Measurements from ENCODE around the gene SKP2. TPM values are rescaled to one million over a fixed set of nuclear protein-coding genes. Genes with fewer than 3 reads are reported as not detected.
A peak's percentile ranks its signal among the peaks of the same experiment; 100 is the strongest.
"Not testable (repeated sequence)": the region's sequence is repeated elsewhere in the genome, so short reads cannot be mapped to it uniquely, and the experiment has no call there.

Gene SKP2
- total RNA-seq, 2 donors from 2014 or later, result 7.8 to 9.3 TPM

GRCh38 chr5:36177715-36178523, 26.0 kb downstream of the SKP2 start:
- Histone ChIP-seq H3K36me3 (no peaks in the 10 kb centered on the region), H3K4me1 (replicated peaks) (peaks cover 4% of the 10 kb centered on the region), H3K27me3 (replicated peaks; ENCODE audit: insufficient read depth) (no peaks in the 10 kb centered on the region), H3K9me3 (no peaks in the 10 kb centered on the region), H3K4me3 (no peak overlapping the region), H3K27ac (no peak overlapping the region)
- intact Hi-C loops (cut with DNase I), result loop anchor here (5.0 kb wide), 2 partner anchors 124 to 219 kb away; partner anchors contain the start of gene RANBP3L
- DNase-seq (ENCODE audit: low spot score), result no peak
- 60% methylated on average over 2 of the region's 2 CpGs for WGBS
- no peak for TF ChIP-seq POLR2A (IDR thresholded peaks at IDR 0.05)
- TF ChIP-seq CTCF (IDR thresholded peaks at IDR 0.05), result peak in 3 of 4 experiments; percentile 53 to 58 (median 54)
- peak; percentile 19 for TF ChIP-seq POLR2AphosphoS5 (IDR thresholded peaks at IDR 0.05)

- TF ChIP-seq CTCF (IDR thresholded peaks at IDR 0.05), result no peak
- no peak for TF ChIP-seq POLR2A (IDR thresholded peaks at IDR 0.05)
- TF ChIP-seq POLR2AphosphoS5 (IDR thresholded peaks at IDR 0.05), result no peak
- Histone ChIP-seq H3K4me3 (no peak overlapping the region), H3K9me3 (no peaks in the 10 kb centered on the region), H3K4me1 (replicated peaks) (peaks cover 4% of the 10 kb centered on the region), H3K27me3 (replicated peaks; ENCODE audit: insufficient read depth) (no peaks in the 10 kb centered on the region), H3K27ac (no peak overlapping the region), H3K36me3 (no peaks in the 10 kb centered on the region)
- whole genome bisulfite sequencing, result 93% methylated on average over 3 of the region's 3 CpGs
- no peak for DNase-seq (ENCODE audit: low spot score)
- intact Hi-C loops (cut with DNase I), result loop anchor here (5.0 kb wide), 2 partner anchors 124 to 219 kb away; partner anchors contain the start of gene RANBP3L
These were observed 26.6 kb downstream of the SKP2 start for GRCh38 chr5:36178524-36178890.

GRCh38 chr5:36179950-36180349, 28.0 kb downstream of the SKP2 start:
- Histone ChIP-seq H3K27me3 (replicated peaks; ENCODE audit: insufficient read depth) (no peaks in the 10 kb centered on the region), H3K36me3 (no peaks in the 10 kb centered on the region), H3K4me1 (replicated peaks) (peaks cover 4% of the 10 kb centered on the region), H3K27ac (peak overlapping the region; percentile 26 to 29), H3K9me3 (no peaks in the 10 kb centered on the region), H3K4me3 (no peak overlapping the region)
- 42% methylated on average over 4 of the region's 4 CpGs for WGBS
- no peak for DNase-seq (ENCODE audit: low spot score)
- TF ChIP-seq POLR2AphosphoS5 (IDR thresholded peaks at IDR 0.05), result no peak
- no peak for TF ChIP-seq CTCF (IDR thresholded peaks at IDR 0.05)
- no peak for TF ChIP-seq POLR2A (IDR thresholded peaks at IDR 0.05)
- intact Hi-C loops (cut with DNase I), result loop anchor here (5.0 kb wide), 2 partner anchors 122 to 217 kb away; partner anchors contain the start of gene RANBP3L

- no peaks in the 10 kb centered on the region for H3K9me3 ChIP-seq
- H3K36me3 ChIP-seq, result no peaks in the 10 kb centered on the region
- TF ChIP-seq POLR2A (IDR thresholded peaks at IDR 0.05) (no peak), POLR2AphosphoS5 (IDR thresholded peaks at IDR 0.05) (peak; percentile 74)
- 62% methylated on average over 2 of the region's 2 CpGs for WGBS
- DNase-seq (ENCODE audit: low spot score), result peak; percentile 63
- H3K4me1 ChIP-seq (replicated peaks), result peaks cover 4% of the 10 kb centered on the region
- H3K27me3 ChIP-seq (replicated peaks; ENCODE audit: insufficient read depth), result no peaks in the 10 kb centered on the region
- peak overlapping the region; percentile 22 to 29 for H3K27ac ChIP-seq
- intact Hi-C loops (cut with DNase I), result no loop called here
- H3K4me3 ChIP-seq, result no peak overlapping the region
These were observed 28.8 kb downstream of the SKP2 start for GRCh38 chr5:36180556-36181350.

- H3K27ac ChIP-seq, result no peak overlapping the region
- H3K9me3 ChIP-seq, result no peaks in the 10 kb centered on the region
- WGBS, result 42% methylated on average over 2 of the region's 2 CpGs
- peaks cover 4% of the 10 kb centered on the region for H3K4me1 ChIP-seq (replicated peaks)
- no peak overlapping the region for H3K4me3 ChIP-seq
- H3K36me3 ChIP-seq, result no peaks in the 10 kb centered on the region
- no peak for DNase-seq (ENCODE audit: low spot score)
- no peaks in the 10 kb centered on the region for H3K27me3 ChIP-seq (replicated peaks; ENCODE audit: insufficient read depth)
- intact Hi-C loops (cut with DNase I), result no loop called here
- TF ChIP-seq CTCF (IDR thresholded peaks at IDR 0.05) (no peak), POLR2A (IDR thresholded peaks at IDR 0.05) (no peak), POLR2AphosphoS5 (IDR thresholded peaks at IDR 0.05) (no peak)
These were observed 29.9 kb downstream of the SKP2 start for GRCh38 chr5:36181774-36182173.

GRCh38 chr5:36184408-36184807, 32.5 kb downstream of the SKP2 start:
- DNase-seq (ENCODE audit: low spot score); H3K9me3 ChIP-seq; H3K4me1 ChIP-seq (replicated peaks); H3K27ac ChIP-seq; H3K27me3 ChIP-seq (replicated peaks; ENCODE audit: insufficient read depth); H3K4me3 ChIP-seq; H3K36me3 ChIP-seq; intact Hi-C loops (cut with DNase I): not testable (repeated sequence)
- WGBS, result 67% methylated on average over 4 of the region's 4 CpGs
